Measurements from ENCODE around the gene E2F1.

DNA sequence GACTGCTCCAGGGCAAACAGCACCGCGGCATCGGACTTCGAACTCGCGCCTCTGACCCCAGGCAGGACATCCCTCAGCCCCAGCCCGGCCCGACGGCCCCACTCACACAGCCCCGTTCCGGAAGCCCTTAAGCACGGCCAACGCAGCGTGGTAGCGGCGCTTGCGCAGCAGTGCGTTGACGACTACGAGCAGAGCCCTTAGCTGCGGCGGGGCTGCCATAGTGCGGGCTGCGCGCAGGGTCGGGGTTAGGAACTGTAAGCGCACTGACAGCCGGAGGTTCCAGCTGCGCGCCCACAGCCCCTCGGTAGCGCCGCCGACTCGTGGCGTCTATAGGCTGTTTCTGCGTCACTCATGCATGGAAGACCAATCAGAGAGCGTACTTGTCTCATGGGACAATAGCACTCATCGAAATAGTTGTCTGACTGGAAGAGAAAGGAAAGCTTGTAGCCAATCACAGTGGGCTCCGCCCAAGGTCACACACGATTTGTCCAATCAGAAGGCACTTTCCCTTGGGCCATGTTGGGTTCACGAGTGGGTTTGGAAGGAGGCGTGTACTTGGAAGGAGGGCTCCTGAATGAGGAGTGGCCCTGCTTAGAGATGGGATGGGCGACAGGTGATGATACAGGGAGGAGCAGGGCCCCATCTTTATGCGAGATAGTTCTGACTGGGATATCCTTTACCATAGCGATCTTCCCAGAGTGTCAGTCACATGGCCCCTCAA lies 34.0 kb upstream of the E2F1 start, which contains the start of gene PXMP4:
- TF ChIP-seq, protein P1, sequence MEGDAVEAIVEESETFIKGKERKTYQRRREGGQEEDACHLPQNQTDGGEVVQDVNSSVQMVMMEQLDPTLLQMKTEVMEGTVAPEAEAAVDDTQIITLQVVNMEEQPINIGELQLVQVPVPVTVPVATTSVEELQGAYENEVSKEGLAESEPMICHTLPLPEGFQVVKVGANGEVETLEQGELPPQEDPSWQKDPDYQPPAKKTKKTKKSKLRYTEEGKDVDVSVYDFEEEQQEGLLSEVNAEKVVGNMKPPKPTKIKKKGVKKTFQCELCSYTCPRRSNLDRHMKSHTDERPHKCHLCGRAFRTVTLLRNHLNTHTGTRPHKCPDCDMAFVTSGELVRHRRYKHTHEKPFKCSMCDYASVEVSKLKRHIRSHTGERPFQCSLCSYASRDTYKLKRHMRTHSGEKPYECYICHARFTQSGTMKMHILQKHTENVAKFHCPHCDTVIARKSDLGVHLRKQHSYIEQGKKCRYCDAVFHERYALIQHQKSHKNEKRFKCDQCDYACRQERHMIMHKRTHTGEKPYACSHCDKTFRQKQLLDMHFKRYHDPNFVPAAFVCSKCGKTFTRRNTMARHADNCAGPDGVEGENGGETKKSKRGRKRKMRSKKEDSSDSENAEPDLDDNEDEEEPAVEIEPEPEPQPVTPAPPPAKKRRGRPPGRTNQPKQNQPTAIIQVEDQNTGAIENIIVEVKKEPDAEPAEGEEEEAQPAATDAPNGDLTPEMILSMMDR (IDR thresholded peaks at IDR 0.05), result no peak
- no peak for TF ChIP-seq EZH2 (IDR thresholded peaks at IDR 0.05; ENCODE audit: borderline replicate concordance, insufficient read depth, low read depth, low read length, poor library complexity, severe bottlenecking)

All from B cell (primary cell).